ENCODE results near the gene AP1G1.
"Not testable (repeated sequence)": the region's sequence is repeated elsewhere in the genome, so short reads cannot be mapped to it uniquely, and the experiment has no call there.

Gene AP1G1

GRCh38 chr16:71807905-71808592, 585 bp downstream of the AP1G1 start:
- DNase-seq = peak; percentile 42

GRCh38 chr16:71803305-71803690, 5.3 kb downstream of the AP1G1 start:
- DNase-seq = no peak

- DNase-seq = no peak
These were observed 12.0 kb downstream of the AP1G1 start for GRCh38 chr16:71796501-71797097.

GRCh38 chr16:71794943-71795342, 13.7 kb downstream of the AP1G1 start:
- no peak for DNase-seq

- DNase-seq = no peak
These were observed 14.6 kb downstream of the AP1G1 start for GRCh38 chr16:71794018-71794417.

GRCh38 chr16:71792176-71792575, 16.5 kb downstream of the AP1G1 start:
- no peak for DNase-seq

DNA sequence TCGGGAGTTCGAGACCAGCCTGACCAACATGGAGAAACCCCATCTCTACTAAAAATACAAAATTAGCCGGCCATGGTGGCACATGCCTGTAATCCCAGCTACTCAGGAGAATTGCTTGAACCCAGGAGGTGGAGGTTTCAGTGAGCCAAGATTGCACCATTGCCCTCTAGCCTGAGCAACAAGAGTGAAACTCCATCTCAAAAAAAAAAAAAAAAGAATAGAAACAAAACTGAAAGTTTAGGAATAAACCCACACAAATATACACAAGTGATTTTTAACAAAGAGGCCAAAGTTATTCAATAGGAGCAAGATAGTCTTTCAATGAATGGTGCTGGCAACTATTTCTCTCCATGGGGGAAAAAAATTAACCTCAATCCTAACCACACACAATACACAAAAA, 18.3 kb downstream of the AP1G1 start:
- not testable (repeated sequence) for DNase-seq

DNA sequence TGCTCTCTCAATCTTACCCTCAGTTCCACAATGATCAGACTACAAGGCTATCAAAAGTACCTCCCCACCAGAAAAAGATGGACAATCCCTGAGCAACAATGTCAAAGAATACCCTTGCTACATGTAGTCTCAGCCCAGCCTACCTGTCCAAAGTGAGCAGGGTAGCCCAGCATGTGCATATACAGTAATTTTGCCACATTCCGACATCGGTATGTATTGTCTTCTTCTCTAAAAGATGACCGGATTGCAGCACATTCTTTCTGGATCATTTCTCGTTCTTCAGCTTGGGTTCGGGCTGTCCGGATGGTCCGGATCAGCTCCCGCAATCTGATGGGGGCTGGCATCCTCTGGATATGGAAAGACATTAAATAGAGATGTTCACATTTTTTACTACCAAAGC, 19.5 kb downstream of the AP1G1 start:
- DNase-seq = no peak

- no peak for DNase-seq
These were observed 20.1 kb downstream of the AP1G1 start for GRCh38 chr16:71788578-71788977.

GRCh38 chr16:71785143-71785542, 23.5 kb downstream of the AP1G1 start:
- DNase-seq = not testable (repeated sequence)

- no peak for DNase-seq
These were observed 24.5 kb downstream of the AP1G1 start for GRCh38 chr16:71784093-71784492.

- peak; percentile 42 for DNase-seq
These were observed 26.9 kb downstream of the AP1G1 start for GRCh38 chr16:71781741-71782140.

DNA sequence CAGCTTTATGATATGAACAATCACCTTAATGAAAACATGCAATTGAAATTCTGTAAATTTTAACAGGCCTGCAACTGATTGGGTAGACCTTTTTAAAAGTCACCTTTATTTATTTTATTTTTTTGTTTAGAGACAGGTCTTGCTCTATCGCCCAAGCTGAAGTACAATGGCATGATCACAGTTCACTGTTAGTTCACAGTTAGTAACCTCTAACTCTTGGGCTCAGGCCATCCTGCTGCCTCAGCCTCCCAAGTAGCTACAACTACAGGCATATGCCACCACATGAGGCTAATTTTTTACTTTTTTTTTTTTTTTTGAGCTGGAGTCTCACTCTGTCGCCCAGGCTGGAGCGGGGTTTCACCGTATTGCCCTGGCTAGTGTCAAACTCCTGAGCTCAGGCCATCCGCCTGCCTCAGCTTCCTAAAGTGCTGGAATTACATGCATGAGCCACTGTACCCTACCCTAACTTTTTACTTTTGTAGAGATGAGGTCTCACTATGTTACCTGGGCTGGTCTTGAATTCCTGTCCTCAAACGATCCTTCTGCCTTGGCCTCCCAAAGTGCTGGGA, 28.0 kb downstream of the AP1G1 start:
- no peak for DNase-seq

DNA sequence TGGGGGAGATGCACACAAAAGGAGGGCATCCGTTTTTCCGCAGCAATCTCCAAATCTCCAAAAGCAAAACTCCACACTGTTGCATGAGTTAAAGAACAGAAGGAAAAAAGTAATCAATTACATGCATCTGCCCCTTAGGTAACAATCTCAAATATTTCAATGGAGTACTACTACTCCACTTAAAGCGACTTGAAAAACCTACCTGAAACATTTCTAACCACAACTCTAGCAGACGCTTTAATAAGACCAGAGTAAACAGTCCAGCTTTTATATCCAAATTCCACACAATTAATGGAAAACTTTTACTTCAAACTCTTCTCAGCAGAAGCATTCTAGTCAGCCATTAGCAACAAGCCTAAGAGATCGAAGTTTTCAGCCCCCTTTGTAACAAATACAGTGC, 29.9 kb downstream of the AP1G1 start:
- DNase-seq = no peak

DNA sequence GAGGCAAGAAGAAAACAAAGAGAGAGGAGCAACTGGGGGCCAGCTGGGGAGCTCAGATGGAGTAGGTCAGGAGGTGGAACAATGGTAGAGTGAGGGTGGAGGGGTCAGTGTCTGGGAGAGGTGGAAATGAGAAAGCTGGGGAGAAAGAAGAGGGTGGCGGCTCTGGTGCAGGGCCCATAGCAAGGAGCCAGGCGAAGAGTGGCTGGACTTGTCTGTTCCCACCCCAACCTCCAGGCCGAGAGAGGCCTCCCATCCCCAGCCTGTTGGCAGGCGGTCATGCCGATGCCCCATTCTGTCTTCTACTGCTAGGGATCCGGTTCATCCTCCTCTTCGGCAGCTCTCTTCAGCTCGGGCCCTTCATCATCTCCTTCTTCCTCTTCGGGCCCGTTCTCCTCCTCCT, 31.3 kb downstream of the AP1G1 start:
- no peak for DNase-seq

GRCh38 chr16:71775949-71776348, 32.7 kb downstream of the AP1G1 start:
- DNase-seq = no peak

DNA sequence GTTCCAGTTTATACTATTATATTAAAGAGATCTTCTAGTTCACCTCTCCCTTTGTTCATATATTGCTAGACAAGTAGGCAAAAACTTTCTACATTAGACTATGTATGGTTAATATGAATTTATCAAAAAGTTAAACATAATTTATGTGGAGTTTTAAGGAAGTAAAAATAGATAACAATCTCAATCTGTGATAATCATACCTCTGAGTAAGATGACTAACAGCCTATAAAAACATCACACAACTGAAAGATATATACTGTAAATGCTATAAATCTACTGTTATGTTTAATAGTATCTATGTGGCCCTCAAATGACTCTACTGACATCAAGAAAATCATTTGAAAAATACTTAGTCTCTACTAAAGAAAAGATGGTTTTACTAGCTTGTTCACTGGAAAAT, 37.1 kb downstream of the AP1G1 start:
- DNase-seq = no peak

GRCh38 chr16:71769222-71769621, 39.4 kb downstream of the AP1G1 start:
- no peak for DNase-seq

GRCh38 chr16:71767060-71767900, 41.4 kb downstream of the AP1G1 start:
- DNase-seq = no peak

DNA sequence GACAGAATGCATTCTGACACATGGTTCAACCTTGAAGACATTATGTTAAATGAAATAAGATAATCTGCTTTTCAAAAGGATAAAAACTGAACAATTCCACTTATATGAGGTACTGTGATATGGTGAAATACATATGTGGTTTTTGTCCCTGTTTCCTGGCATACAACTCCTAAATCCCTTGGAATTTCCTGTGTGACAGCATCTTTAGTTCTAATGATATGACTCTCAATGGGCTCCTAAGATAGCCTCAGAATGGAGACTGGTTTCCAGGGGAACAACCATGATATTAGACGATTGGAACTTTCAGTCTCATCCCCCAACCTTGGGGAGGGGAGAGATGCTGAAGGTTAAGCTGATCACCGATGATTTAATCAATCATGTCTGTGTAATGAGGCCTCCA, 46.4 kb downstream of the AP1G1 start:
- DNase-seq = peak; percentile 69

GRCh38 chr16:71761097-71761496, 47.5 kb downstream of the AP1G1 start:
- no peak for DNase-seq

GRCh38 chr16:71758293-71758760, 50.3 kb downstream of the AP1G1 start:
- no peak for DNase-seq

GRCh38 chr16:71754652-71755051, 54.0 kb downstream of the AP1G1 start:
- DNase-seq = no peak

- no peak for DNase-seq
These were observed 54.5 kb downstream of the AP1G1 start for GRCh38 chr16:71754108-71754507.
